HepG2 (cell line): ENCODE data around the gene SLC9A4.

ENCODE experiments used
- ATF7-NPFF ChIP-seq: sonication (generic); formaldehyde crosslinking; IDR thresholded peaks from 2 replicates; pipeline ENCODE4 v1.8.1; 2023; ENCODE audit warnings: mild to moderate bottlenecking, low read depth, missing genetic modification reagents, moderate library complexity
- EP300 ChIP-seq, 3 experiments: sonication (generic) in 1 of 3; formaldehyde crosslinking in 1 of 3; IDR thresholded peaks; 2 replicates each; pipeline versions ENCODE4 v1.5.1 to v1.6.1; 2011 to 2020; ENCODE audit warnings: low read depth in 2 of 3, low read length in 2 of 3, borderline replicate concordance in 1 of 3, improper control_type of control experiment in 1 of 3, mild to moderate bottlenecking in 1 of 3, missing genetic modification reagents in 1 of 3, moderate library complexity in 1 of 3
- FOXA3 ChIP-seq: IDR thresholded peaks from 2 replicates; pipeline ENCODE4 v1.6.1; 2016; ENCODE audit warnings: missing genetic modification reagents, missing compliant biosample characterization
- JUNB ChIP-seq: sonication (generic); formaldehyde crosslinking; IDR thresholded peaks from 2 replicates; pipeline ENCODE4 v1.8.0; 2022; ENCODE audit warnings: missing genetic modification reagents, mild to moderate bottlenecking, borderline replicate concordance
- POLR2A ChIP-seq, 2 experiments: IDR thresholded peaks; 2 replicates each; pipeline ENCODE4 v1.6.1; 2011; ENCODE audit warnings: low read depth in 2 of 2, low read length in 2 of 2, mild to moderate bottlenecking in 1 of 2, moderate library complexity in 1 of 2; ENCODE audit not compliant: insufficient read depth in 1 of 2
- RELA ChIP-seq: sonication (generic); formaldehyde crosslinking; IDR thresholded peaks from 2 replicates; pipeline ENCODE4 v1.4.0; 2020; ENCODE audit warnings: missing genetic modification reagents
- SUZ12 ChIP-seq: fragments of 150-350 bp; IDR thresholded peaks from 2 replicates; pipeline ENCODE4 v1.6.1; 2014; ENCODE audit warnings: low read depth, low read length
- TF ChIP-seq, protein P1 (sequence below): IDR thresholded peaks from 2 replicates; pipeline ENCODE4 v1.6.1; 2012; ENCODE audit warnings: inconsistent platforms
- TF ChIP-seq, protein P2 (sequence below): sonication (generic); formaldehyde crosslinking; IDR thresholded peaks from 2 replicates; pipeline ENCODE4 v1.4.0; 2020; ENCODE audit warnings: mild to moderate bottlenecking, low read depth, missing genetic modification reagents

DNA sequence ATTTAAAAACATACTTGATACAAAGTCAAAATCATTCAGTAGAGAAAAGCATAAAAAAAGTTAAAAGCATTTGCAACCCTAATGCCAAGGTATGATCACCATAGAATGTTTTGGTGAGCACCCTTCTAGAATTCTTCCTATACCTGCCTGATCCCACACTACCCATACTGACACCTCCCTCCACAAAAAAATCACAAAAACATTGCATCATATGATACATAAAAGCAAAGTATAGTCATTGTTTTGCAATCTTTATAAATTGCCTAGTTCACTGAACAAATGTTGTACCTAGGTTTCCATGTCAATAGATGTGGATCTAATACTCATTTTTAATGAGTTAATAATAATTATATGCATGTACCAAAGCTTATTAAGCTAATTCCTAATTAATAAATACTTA lies 54.1 kb downstream of the SLC9A4 start:
- no peak for TF ChIP-seq RELA (CRISPR knock-in tag)
- TF ChIP-seq ATF7-NPFF (CRISPR knock-in tag) = no peak
- no peak for TF ChIP-seq FOXA3 (CRISPR knock-in tag)
- no peak for TF ChIP-seq SUZ12
- TF ChIP-seq, protein P1, sequence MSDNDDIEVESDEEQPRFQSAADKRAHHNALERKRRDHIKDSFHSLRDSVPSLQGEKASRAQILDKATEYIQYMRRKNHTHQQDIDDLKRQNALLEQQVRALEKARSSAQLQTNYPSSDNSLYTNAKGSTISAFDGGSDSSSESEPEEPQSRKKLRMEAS = no peak
- TF ChIP-seq, protein P2, sequence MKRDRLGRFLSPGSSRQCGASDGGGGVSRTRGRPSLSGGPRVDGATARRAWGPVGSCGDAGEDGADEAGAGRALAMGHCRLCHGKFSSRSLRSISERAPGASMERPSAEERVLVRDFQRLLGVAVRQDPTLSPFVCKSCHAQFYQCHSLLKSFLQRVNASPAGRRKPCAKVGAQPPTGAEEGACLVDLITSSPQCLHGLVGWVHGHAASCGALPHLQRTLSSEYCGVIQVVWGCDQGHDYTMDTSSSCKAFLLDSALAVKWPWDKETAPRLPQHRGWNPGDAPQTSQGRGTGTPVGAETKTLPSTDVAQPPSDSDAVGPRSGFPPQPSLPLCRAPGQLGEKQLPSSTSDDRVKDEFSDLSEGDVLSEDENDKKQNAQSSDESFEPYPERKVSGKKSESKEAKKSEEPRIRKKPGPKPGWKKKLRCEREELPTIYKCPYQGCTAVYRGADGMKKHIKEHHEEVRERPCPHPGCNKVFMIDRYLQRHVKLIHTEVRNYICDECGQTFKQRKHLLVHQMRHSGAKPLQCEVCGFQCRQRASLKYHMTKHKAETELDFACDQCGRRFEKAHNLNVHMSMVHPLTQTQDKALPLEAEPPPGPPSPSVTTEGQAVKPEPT = no peak
- no peak for TF ChIP-seq JUNB (CRISPR knock-in tag)
- no peak for TF ChIP-seq EP300 (IDR thresholded peaks at IDR 0.05; ENCODE audit: low read depth in 2 of 2, low read length in 2 of 2)
- TF ChIP-seq EP300 (CRISPR knock-in tag; IDR thresholded peaks at IDR 0.05; ENCODE audit: borderline replicate concordance) = no peak
- no peak for TF ChIP-seq POLR2A (IDR thresholded peaks at IDR 0.05; ENCODE audit: insufficient read depth in 1 of 2, low read depth in 2 of 2, low read length in 2 of 2)
